Endodermal cell (in vitro differentiated cells): ENCODE measurements around the gene ADCY3. TPM values are rescaled to one million over a fixed set of nuclear protein-coding genes. Genes with fewer than 3 reads are reported as not detected.

Experiments used
- DNase-seq: peaks from one replicate; pipeline ENCODE4 v3.0.0-alpha.2; 2017
- H3K27ac ChIP-seq: 2 replicates; pipeline ENCODE4 v1.5.1; 2013; ENCODE audit warnings: mild to moderate bottlenecking, low read depth, low read length, moderate library complexity
- H3K27me3 ChIP-seq: 2 replicates; pipeline ENCODE4 v1.6.1; 2013; ENCODE audit warnings: mild to moderate bottlenecking, low read length, moderate library complexity; ENCODE audit not compliant: insufficient read depth, control insufficient read depth, poor library complexity, severe bottlenecking
- H3K36me3 ChIP-seq: 2 replicates; pipeline ENCODE4 v1.7.0; 2013; ENCODE audit warnings: mild to moderate bottlenecking, low read length, moderate library complexity; ENCODE audit not compliant: control insufficient read depth, insufficient read depth
- H3K4me1 ChIP-seq: one replicate; pipeline ENCODE4 v1.7.0; 2013; ENCODE audit warnings: low read length; ENCODE audit not compliant: control insufficient read depth, insufficient read depth
- H3K4me3 ChIP-seq: 2 replicates; pipeline ENCODE4 v1.5.1; 2013; ENCODE audit warnings: mild to moderate bottlenecking, low read length, moderate library complexity
- H3K9ac ChIP-seq: 2 replicates; pipeline ENCODE4 v1.6.1; 2013; ENCODE audit warnings: mild to moderate bottlenecking, low read length, moderate library complexity; ENCODE audit not compliant: poor library complexity, severe bottlenecking; ENCODE audit errors: extremely low read depth
- H3K9me3 ChIP-seq: 2 replicates; pipeline ENCODE4 v1.6.1; 2013; ENCODE audit warnings: mild to moderate bottlenecking, low read length, moderate library complexity; ENCODE audit not compliant: control insufficient read depth
- H3K27ac Mint-ChIP-seq: 2 replicates; pipeline ENCODE4 v1.8.0; 2020; ENCODE audit warnings: mixed read lengths
- H3K27me3 Mint-ChIP-seq: 2 replicates; pipeline ENCODE4 v1.8.0; 2021; ENCODE audit warnings: mild to moderate bottlenecking, mixed read lengths; ENCODE audit not compliant: insufficient read depth
- H3K36me3 Mint-ChIP-seq: 2 replicates; pipeline ENCODE4 v1.8.0; 2020; ENCODE audit warnings: low read depth, mixed read lengths
- H3K4me1 Mint-ChIP-seq: 2 replicates; pipeline ENCODE4 v1.8.0; 2020; ENCODE audit warnings: mixed read lengths
- H3K4me3 Mint-ChIP-seq: 2 replicates; pipeline ENCODE4 v1.8.0; 2020; ENCODE audit warnings: mild to moderate bottlenecking, moderate library complexity, mixed read lengths
- H3K9me3 Mint-ChIP-seq: 2 replicates; pipeline ENCODE4 v1.8.0; 2020; ENCODE audit warnings: mild to moderate bottlenecking, mixed read lengths
- WGBS, 2 experiments: methylation state at CpG; one replicate each; pipeline versions ENCODE4 v1.1.5 to v1.1.7; 2013; ENCODE audit warnings: missing lambda C conversion rate in 2 of 2, mixed read lengths in 1 of 2; ENCODE audit not compliant: insufficient coverage in 1 of 2, insufficient read length in 1 of 2; 5-methylcytosine and 5-hydroxymethylcytosine counted together
- total RNA-seq, 2 donors: library from RNA; stranded (reverse); fragmentation: NEBNext Ultra II Directional in 1 of 2; extraction: Animal tissue kit (Norgen Biotek cat#: 25700) in 1 of 2; gene quantifications; 2 replicates in 1 of 2; 3 replicates in 1 of 2; pipeline ENCODE4 v1.2.1, GENCODE V29; 2021
- TF ChIP-seq, protein P1 (sequence below): fragments of 200-600 bp; sonication (generic); conservative IDR thresholded peaks from 2 replicates; pipeline ENCODE4 v1.5.0; 2021; ENCODE audit warnings: antibody characterized with exemption, mild to moderate bottlenecking

The ADCY3 gene
- total RNA-seq, 2 donors from 2014 or later: 29.8 to 41.2 TPM

DNA sequence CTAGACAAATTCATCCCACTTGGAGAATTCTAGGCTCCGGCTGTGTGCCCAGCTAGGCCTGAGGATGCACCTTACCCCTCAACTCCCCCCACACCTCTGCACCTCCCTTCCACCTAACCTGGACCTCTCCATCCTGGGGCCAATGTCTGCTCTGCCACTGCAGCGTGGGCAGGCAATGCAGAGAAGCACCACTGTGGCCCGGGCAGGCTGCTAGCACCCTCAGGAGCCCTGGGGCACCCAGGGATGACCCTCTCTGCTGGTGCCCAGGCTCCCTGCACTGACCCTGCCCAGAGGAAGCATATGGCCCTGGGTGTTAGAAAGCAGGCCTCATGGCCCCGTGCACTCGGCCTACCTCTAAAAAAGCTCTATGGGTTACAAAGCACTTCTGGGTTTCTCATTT lies 49.6 kb downstream of the ADCY3 start:
- H3K9ac ChIP-seq: no peak overlapping the region
- Mint-ChIP-seq H3K4me3 (no peak overlapping the region), H3K27me3 (no peaks in the 10 kb centered on the region), H3K27ac (no peak overlapping the region), H3K9me3 (no peaks in the 10 kb centered on the region), H3K4me1 (no peaks in the 10 kb centered on the region), H3K36me3 (peaks cover 6% of the 10 kb centered on the region)
- H3K9me3 ChIP-seq: no peaks in the 10 kb centered on the region
- DNase-seq: no peak
- H3K27me3 ChIP-seq: no peaks in the 10 kb centered on the region
- 94 to 95% methylated on average over 4 to 5 of the region's 5 CpGs for WGBS, 2 experiments
- TF ChIP-seq, protein P1, sequence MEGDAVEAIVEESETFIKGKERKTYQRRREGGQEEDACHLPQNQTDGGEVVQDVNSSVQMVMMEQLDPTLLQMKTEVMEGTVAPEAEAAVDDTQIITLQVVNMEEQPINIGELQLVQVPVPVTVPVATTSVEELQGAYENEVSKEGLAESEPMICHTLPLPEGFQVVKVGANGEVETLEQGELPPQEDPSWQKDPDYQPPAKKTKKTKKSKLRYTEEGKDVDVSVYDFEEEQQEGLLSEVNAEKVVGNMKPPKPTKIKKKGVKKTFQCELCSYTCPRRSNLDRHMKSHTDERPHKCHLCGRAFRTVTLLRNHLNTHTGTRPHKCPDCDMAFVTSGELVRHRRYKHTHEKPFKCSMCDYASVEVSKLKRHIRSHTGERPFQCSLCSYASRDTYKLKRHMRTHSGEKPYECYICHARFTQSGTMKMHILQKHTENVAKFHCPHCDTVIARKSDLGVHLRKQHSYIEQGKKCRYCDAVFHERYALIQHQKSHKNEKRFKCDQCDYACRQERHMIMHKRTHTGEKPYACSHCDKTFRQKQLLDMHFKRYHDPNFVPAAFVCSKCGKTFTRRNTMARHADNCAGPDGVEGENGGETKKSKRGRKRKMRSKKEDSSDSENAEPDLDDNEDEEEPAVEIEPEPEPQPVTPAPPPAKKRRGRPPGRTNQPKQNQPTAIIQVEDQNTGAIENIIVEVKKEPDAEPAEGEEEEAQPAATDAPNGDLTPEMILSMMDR: no peak
- no peak overlapping the region for H3K4me3 ChIP-seq
- H3K4me1 ChIP-seq: no peaks in the 10 kb centered on the region
- no peak overlapping the region for H3K27ac ChIP-seq
- no peaks in the 10 kb centered on the region for H3K36me3 ChIP-seq

DNA sequence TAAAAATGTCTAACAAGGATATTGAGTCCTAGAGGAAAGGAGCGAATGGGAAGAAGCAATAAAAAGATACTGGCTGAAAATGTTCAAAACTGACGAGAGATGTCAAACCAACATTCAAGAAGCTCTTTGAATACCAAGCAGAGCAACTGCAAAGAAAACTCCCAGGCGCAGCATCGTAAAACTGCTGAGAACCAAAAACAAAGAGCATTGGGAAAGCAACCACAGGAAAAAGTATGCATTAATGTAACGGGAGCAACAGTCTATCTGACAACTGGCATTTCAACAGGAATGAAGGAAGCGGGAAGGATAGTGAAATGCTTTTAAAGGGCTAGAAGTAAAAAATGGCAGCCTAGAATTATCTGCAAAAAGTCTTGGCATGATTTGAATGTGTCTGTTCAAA lies 53.1 kb downstream of the ADCY3 start:
- H3K4me3 Mint-ChIP-seq: no peak overlapping the region
- no peaks in the 10 kb centered on the region for H3K9me3 Mint-ChIP-seq
- H3K27me3 Mint-ChIP-seq: no peaks in the 10 kb centered on the region
- Histone ChIP-seq H3K36me3 (no peaks in the 10 kb centered on the region), H3K4me1 (no peaks in the 10 kb centered on the region), H3K9ac (no peak overlapping the region), H3K27me3 (no peaks in the 10 kb centered on the region), H3K4me3 (no peak overlapping the region), H3K27ac (no peak overlapping the region), H3K9me3 (no peaks in the 10 kb centered on the region)
- no peak overlapping the region for H3K27ac Mint-ChIP-seq
- H3K4me1 Mint-ChIP-seq: no peaks in the 10 kb centered on the region
- TF ChIP-seq, protein P1: no peak
- 92 to 96% methylated on average over 6 of the region's 6 CpGs for WGBS, 2 experiments
- DNase-seq: no peak
- peaks cover 6% of the 10 kb centered on the region for H3K36me3 Mint-ChIP-seq

DNA sequence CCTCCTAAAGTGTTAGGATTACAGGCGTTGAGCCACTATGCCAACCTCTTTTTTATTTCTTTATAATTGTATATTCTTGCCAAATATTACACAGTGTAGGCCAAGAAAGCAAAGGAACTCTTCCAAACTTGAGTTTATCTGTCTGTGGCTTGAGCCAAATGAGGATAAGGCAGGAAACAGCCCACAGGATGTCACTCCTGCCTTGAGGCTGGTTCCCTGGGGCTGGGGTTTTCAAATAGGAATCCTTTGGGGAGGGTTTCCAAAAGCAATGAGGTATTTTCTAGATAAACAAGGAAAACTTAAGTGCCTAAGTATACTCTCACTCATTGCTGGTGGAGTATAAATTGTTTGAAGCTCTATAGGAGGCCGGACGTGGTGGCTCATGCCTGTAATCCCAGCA lies 56.4 kb downstream of the ADCY3 start:
- Mint-ChIP-seq H3K9me3 (no peaks in the 10 kb centered on the region), H3K4me3 (no peak overlapping the region), H3K4me1 (no peaks in the 10 kb centered on the region)

More for the DNA sequence above, 56.4 kb downstream of the ADCY3 start:
- Histone ChIP-seq H3K36me3 (no peaks in the 10 kb centered on the region), H3K27me3 (no peaks in the 10 kb centered on the region), H3K9ac (no peak overlapping the region), H3K9me3 (no peaks in the 10 kb centered on the region), H3K4me3 (no peak overlapping the region), H3K27ac (no peak overlapping the region), H3K4me1 (peaks cover 3% of the 10 kb centered on the region)
- no peak for DNase-seq
- 87 to 94% methylated on average over 2 to 3 of the region's 3 CpGs for WGBS, 2 experiments
- H3K36me3 Mint-ChIP-seq: peaks cover 4% of the 10 kb centered on the region
- no peak overlapping the region for H3K27ac Mint-ChIP-seq
- TF ChIP-seq, protein P1: no peak
- no peaks in the 10 kb centered on the region for H3K27me3 Mint-ChIP-seq
